ENCODE measurements around the gene DCLK1. TPM values are rescaled to one million over a fixed set of nuclear protein-coding genes. Genes with fewer than 3 reads are reported as not detected.

The DCLK1 gene
- total and polyA plus RNA-seq, 10 of the 15 experiments (the other 5 are each of a cell fraction or from before 2014, with no cell fraction given) = not detected

DNA sequence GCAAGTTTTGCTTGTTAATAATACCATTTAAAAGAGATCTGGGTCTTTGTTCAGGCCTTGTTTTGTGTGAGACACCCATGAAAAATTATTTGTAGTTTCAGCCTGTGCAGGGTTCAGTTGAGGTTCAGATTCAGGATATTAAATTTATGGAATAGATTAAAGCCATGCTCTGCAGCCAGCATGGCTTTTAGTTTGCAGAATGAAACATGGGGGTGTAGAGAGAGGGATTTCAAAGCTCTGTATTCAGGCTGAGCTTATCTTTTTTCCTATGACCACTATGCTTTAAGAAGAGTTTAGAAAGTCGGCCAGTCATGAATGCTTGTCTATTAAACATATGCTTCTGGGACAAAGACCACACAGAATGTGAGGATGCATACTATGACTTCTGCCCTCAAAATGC, 73.6 kb downstream of the DCLK1 start:
- CTCF ChIA-PET = no interaction called here
- no peak for FAIRE-seq
- POLR2A ChIA-PET = no interaction called here

More for the DNA sequence above, 73.6 kb downstream of the DCLK1 start:
- no peak for ATAC-seq
- Histone ChIP-seq H3K27ac (ENCODE audit: control insufficient read depth, insufficient read depth) (no peak overlapping the region), H3K4me2 (ENCODE audit: control insufficient read depth, insufficient read depth) (no peak overlapping the region), H3K9me3 (replicated peaks; ENCODE audit: control insufficient read depth, insufficient read depth, low read length) (no peaks in the 10 kb centered on the region), H3K4me1 (ENCODE audit: control insufficient read depth, insufficient read depth, low read length) (no peaks in the 10 kb centered on the region), H2AFZ (ENCODE audit: control insufficient read depth, low read depth, low read length) (no peak overlapping the region), H3K4me3 (no peak overlapping the region), H4K20me1 (ENCODE audit: control insufficient read depth, insufficient read depth) (no peaks in the 10 kb centered on the region), H3K36me3 (ENCODE audit: control insufficient read depth in 2 of 2, insufficient read depth in 2 of 2, low read length in 1 of 2) (no peaks in the 10 kb centered on the region), H3K9ac (ENCODE audit: control insufficient read depth, insufficient read depth, low read length) (no peak overlapping the region), H3K27me3 (replicated peaks in 1 of 2; ENCODE audit: control insufficient read depth in 2 of 2, insufficient read depth in 2 of 2, low read length in 1 of 2) (no peaks in the 10 kb centered on the region), H3K79me2 (ENCODE audit: control insufficient read depth, insufficient read depth, low read length) (no peaks in the 10 kb centered on the region)
- WGBS (ENCODE audit: insufficient coverage, insufficient replicate concordance, low lambda C conversion rate, missing lambda C conversion rate) = 0% methylated on average over 1 of the region's 1 CpG
- SMC1A ChIA-PET (ENCODE audit: uncharacterized antibody, unreplicated experiment) = no interaction called here
- TF ChIP-seq GATAD2B (conservative IDR thresholded peaks at IDR 0.05; ENCODE audit: low read depth) = no peak
- TF ChIP-seq NR2F1 (conservative IDR thresholded peaks at IDR 0.05) = no peak
- TF ChIP-seq IKZF2 (IDR thresholded peaks at IDR 0.05) = no peak
- TF ChIP-seq CBFB (IDR thresholded peaks at IDR 0.05; ENCODE audit: low read depth) = no peak
- TF ChIP-seq, protein P1, sequence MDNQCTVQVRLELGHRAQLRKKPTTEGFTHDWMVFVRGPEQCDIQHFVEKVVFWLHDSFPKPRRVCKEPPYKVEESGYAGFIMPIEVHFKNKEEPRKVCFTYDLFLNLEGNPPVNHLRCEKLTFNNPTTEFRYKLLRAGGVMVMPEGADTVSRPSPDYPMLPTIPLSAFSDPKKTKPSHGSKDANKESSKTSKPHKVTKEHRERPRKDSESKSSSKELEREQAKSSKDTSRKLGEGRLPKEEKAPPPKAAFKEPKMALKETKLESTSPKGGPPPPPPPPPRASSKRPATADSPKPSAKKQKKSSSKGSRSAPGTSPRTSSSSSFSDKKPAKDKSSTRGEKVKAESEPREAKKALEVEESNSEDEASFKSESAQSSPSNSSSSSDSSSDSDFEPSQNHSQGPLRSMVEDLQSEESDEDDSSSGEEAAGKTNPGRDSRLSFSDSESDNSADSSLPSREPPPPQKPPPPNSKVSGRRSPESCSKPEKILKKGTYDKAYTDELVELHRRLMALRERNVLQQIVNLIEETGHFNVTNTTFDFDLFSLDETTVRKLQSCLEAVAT (IDR thresholded peaks at IDR 0.05) = no peak
- no peak for TF ChIP-seq WRNIP1 (IDR thresholded peaks at IDR 0.05; ENCODE audit: borderline replicate concordance, low read depth, low read length)
- TF ChIP-seq RFX5 (IDR thresholded peaks at IDR 0.05; ENCODE audit: low read depth, low read length) = no peak
- no peak for TF ChIP-seq GABPA (IDR thresholded peaks at IDR 0.05; ENCODE audit: low read depth)
- no peak for TF ChIP-seq RCOR1 (conservative IDR thresholded peaks at IDR 0.05; ENCODE audit: low read depth, low read length)
- TF ChIP-seq, protein P2, sequence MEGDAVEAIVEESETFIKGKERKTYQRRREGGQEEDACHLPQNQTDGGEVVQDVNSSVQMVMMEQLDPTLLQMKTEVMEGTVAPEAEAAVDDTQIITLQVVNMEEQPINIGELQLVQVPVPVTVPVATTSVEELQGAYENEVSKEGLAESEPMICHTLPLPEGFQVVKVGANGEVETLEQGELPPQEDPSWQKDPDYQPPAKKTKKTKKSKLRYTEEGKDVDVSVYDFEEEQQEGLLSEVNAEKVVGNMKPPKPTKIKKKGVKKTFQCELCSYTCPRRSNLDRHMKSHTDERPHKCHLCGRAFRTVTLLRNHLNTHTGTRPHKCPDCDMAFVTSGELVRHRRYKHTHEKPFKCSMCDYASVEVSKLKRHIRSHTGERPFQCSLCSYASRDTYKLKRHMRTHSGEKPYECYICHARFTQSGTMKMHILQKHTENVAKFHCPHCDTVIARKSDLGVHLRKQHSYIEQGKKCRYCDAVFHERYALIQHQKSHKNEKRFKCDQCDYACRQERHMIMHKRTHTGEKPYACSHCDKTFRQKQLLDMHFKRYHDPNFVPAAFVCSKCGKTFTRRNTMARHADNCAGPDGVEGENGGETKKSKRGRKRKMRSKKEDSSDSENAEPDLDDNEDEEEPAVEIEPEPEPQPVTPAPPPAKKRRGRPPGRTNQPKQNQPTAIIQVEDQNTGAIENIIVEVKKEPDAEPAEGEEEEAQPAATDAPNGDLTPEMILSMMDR (IDR thresholded peaks at IDR 0.05 in 2 of 3, conservative IDR thresholded peaks at IDR 0.05 in 1 of 3; ENCODE audit: control insufficient read depth in 2 of 3, extremely low read depth in 1 of 3, insufficient read depth in 1 of 3, low read depth in 3 of 3, low read length in 3 of 3) = no peak
- in situ Hi-C loops (cut with MboI) = no loop called here
- RAD21 ChIA-PET (ENCODE audit: unreplicated experiment) = no interaction called here
- BruUV-seq (replicated peaks) = no TSS peak
- intact Hi-C loops (cut with micrococcal nuclease; ENCODE audit: unreplicated experiment) = no loop called here
- no peak for DNase-seq (ENCODE audit: low read depth, low spot score)
